GM06990 (cell line): ENCODE results near the gene LYRM4.

ENCODE experiments used
- DNase-seq: peaks from one replicate; pipeline ENCODE4 v3.0.0-alpha.2; 2011; ENCODE audit not compliant: insufficient read length; ENCODE audit errors: extremely low read depth
- H3K27me3 ChIP-seq: replicated peaks from 2 replicates; pipeline ENCODE4 v1.6.0; 2011; ENCODE audit warnings: low read length; ENCODE audit not compliant: control insufficient read depth, insufficient read depth
- H3K36me3 ChIP-seq: 2 replicates; pipeline ENCODE4 v1.5.1; 2011; ENCODE audit warnings: low read length; ENCODE audit not compliant: control insufficient read depth, insufficient read depth
- H3K4me3 ChIP-seq: replicated peaks from 2 replicates; pipeline ENCODE4 v1.5.1; 2011; ENCODE audit warnings: low read depth, mild to moderate bottlenecking, control low read depth, low read length
- TF ChIP-seq, protein P1 (sequence below): IDR thresholded peaks from 2 replicates; pipeline ENCODE4 v1.5.1; 2011; ENCODE audit warnings: low read length, control low read depth, mild to moderate bottlenecking, inconsistent platforms; ENCODE audit not compliant: insufficient read depth, poor library complexity, severe bottlenecking

Gene LYRM4

DNA sequence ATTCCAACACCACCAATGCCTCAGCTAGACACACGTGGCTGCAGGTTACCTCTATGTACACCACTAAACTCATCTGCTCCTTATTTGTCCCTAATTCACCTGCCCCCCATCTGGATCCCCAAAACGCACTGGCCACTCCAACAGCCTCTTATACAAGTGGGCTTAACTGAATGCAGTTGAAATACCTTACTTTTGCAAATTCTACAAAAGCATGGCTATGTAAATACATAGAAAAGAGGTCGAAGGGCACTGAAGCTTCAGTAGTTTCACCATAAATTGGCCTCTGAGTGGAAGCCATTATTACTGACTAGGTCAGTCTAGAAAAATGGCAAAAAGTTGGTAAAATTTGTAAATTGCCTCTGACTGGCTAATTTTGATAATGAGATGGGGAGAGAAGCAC, 186.8 kb downstream of the LYRM4 start:
- DNase-seq = no peak
- Histone ChIP-seq H3K27me3 (no peaks in the 10 kb centered on the region), H3K36me3 (no peaks in the 10 kb centered on the region), H3K4me3 (no peak overlapping the region)
- TF ChIP-seq, protein P1, sequence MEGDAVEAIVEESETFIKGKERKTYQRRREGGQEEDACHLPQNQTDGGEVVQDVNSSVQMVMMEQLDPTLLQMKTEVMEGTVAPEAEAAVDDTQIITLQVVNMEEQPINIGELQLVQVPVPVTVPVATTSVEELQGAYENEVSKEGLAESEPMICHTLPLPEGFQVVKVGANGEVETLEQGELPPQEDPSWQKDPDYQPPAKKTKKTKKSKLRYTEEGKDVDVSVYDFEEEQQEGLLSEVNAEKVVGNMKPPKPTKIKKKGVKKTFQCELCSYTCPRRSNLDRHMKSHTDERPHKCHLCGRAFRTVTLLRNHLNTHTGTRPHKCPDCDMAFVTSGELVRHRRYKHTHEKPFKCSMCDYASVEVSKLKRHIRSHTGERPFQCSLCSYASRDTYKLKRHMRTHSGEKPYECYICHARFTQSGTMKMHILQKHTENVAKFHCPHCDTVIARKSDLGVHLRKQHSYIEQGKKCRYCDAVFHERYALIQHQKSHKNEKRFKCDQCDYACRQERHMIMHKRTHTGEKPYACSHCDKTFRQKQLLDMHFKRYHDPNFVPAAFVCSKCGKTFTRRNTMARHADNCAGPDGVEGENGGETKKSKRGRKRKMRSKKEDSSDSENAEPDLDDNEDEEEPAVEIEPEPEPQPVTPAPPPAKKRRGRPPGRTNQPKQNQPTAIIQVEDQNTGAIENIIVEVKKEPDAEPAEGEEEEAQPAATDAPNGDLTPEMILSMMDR = no peak

DNA sequence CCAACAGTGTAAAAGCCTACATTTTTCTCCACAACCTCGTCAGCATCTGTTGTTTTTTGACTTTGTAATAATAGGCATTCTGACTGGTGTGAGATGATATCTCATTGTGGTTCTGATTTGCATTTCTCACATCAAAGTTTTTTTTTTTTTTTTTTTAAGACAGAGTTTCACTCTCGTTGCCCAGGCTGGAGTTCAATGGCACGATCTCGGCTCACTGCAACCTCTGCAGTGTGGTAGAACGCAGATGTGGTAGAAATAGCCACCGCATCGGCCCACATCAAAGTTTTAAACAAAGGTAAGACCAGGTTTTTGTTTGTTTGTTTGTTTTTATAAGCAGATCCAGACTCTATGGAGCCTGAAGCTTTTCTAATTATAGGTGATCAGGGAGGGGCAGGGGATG, 188.3 kb downstream of the LYRM4 start:
- DNase-seq = no peak
- Histone ChIP-seq H3K36me3 (no peaks in the 10 kb centered on the region), H3K4me3 (no peak overlapping the region), H3K27me3 (no peaks in the 10 kb centered on the region)
- TF ChIP-seq, protein P1 = no peak

DNA sequence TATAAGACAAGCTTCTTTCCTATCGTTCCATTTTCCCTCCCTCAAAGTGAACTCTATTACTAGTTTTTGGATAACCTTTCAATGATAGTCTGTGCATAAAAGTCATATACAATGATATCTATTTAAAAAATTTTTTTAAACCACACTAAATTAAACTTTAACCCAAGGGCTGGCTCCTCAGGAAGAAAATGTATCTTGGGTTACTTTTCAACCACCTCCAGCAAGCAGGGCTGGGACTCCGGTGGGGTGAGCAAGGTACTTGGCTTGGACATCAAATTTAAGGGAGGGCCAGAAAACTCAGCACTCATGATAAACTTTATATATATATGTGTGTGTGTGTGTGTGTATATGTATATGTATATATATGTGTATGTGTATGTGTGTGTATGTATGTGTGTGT, 189.5 kb downstream of the LYRM4 start:
- H3K4me3 ChIP-seq = no peak overlapping the region
- TF ChIP-seq, protein P1 = no peak
- no peaks in the 10 kb centered on the region for H3K36me3 ChIP-seq
- H3K27me3 ChIP-seq = no peaks in the 10 kb centered on the region
- no peak for DNase-seq

DNA sequence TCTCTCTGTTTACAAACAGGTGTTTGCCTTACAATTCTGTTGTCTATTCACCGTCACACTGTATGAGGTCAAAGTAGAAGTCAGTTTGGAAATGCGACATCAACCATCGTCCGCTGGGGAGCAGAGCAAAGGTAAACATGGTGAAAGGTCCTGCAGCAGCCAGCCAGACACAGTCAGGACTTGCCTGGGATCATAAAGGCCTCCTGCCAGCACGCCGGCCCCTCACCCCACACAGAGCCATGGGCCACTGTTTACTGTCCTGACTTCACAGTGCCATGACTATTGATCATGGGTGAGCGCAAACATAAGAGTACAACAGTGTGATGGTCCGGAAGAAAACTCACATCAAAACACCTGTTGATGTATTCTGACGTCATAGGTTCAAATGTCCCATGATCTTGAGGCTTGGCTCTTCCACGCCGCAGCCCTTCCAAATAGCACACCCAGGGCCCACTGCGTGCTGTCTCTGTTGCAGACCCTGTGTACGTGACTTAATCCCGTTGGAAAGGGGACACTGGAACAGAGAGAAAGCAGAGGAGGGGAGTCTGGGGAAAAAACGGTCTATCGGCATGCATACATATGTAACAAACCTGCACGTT, 192.5 kb downstream of the LYRM4 start:
- DNase-seq = no peak
- H3K27me3 ChIP-seq = no peaks in the 10 kb centered on the region
- TF ChIP-seq, protein P1 = no peak

DNA sequence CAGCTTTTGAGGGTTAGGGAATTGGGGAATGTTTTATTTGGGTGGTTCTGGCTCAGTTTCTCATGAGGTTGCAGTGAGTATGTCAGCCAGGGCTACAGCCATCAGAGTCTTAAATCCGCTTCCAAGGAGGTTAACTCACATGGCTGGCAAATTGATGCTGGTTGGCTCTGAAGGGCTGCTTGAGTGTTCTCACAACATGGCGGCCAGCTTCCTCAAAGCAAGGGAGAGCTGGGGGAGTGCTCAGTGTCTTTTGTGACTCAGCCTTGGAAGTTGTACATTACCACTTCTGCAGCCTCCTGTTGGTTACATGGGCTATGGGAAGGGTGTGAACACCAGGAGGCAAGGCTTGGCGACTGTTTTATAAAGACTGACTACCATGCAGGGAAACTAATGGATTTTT, 193.4 kb downstream of the LYRM4 start:
- no peak for DNase-seq
- TF ChIP-seq, protein P1 = no peak
- Histone ChIP-seq H3K27me3 (no peaks in the 10 kb centered on the region), H3K36me3 (no peaks in the 10 kb centered on the region), H3K4me3 (no peak overlapping the region)

More for the DNA sequence above, 192.5 kb downstream of the LYRM4 start:
- Histone ChIP-seq H3K36me3 (no peaks in the 10 kb centered on the region), H3K4me3 (no peak overlapping the region)
